SK-N-SH (cell line): ENCODE results near the gene CCK. TPM values are rescaled to one million over a fixed set of nuclear protein-coding genes. Genes with fewer than 3 reads are reported as not detected.

ENCODE experiments used
- CTCF ChIA-PET: fragments of 300-600, 350-600 bp; formaldehyde crosslinking; extraction: SDS; loops from one replicate; lab custom pipeline; 2021; lab: Yijun Ruan, JAX
- POLR2A ChIA-PET: fragments of 350-600 bp; sonication (Branson Sonifier 250); formaldehyde crosslinking; extraction: SDS; loops from one replicate; lab custom pipeline; 2020; ENCODE audit warnings: antibody characterized with exemption, inconsistent platforms; lab: Yijun Ruan, JAX
- DNase-seq: peaks from one replicate; pipeline ENCODE4 v3.0.0; 2012
- H2AFZ ChIP-seq: fragments of 200-600 bp; sonication (generic); 2 replicates; pipeline ENCODE4 v1.8.1; 2016; ENCODE audit warnings: antibody characterized with exemption, mild to moderate bottlenecking, low read depth
- H3F3A ChIP-seq: fragments of 200-600 bp; sonication (generic); replicated peaks from 2 replicates; pipeline ENCODE3; 2016; ENCODE audit warnings: antibody characterized with exemption, mild to moderate bottlenecking; ENCODE audit not compliant: insufficient read depth
- H3K27ac ChIP-seq, 2 experiments: fragments of 200-500 bp in 1 of 2; fragments of 200-600 bp in 1 of 2; sonication (Bioruptor generic) in 1 of 2; sonication (generic), shearing (Covaris generic) in 1 of 2; 2 replicates each; pipeline versions ENCODE4 v1.5.1 to v1.6.1; 2014 to 2016; ENCODE audit warnings: low read depth in 2 of 2, inconsistent platforms in 1 of 2, low read length in 1 of 2, mild to moderate bottlenecking in 1 of 2, mixed read lengths in 1 of 2
- H3K27me3 ChIP-seq: fragments of 200-600 bp; sonication (generic), shearing (Covaris generic); 2 replicates; pipeline ENCODE4 v1.6.1; 2016; ENCODE audit warnings: mixed run types; ENCODE audit not compliant: insufficient read depth
- H3K36me3 ChIP-seq, 2 experiments: fragments of 200-500 bp in 1 of 2; fragments of 200-600 bp in 1 of 2; sonication (Bioruptor generic) in 1 of 2; sonication (generic) in 1 of 2; replicated peaks in 1 of 2; 2 replicates each; pipeline versions ENCODE3 to v1.5.1; 2014 to 2016; ENCODE audit warnings: low read length in 1 of 2, mild to moderate bottlenecking in 1 of 2; ENCODE audit not compliant: insufficient read depth in 2 of 2, control insufficient read depth in 1 of 2
- H3K4me1 ChIP-seq, 2 experiments: fragments of 200-500 bp in 1 of 2; fragments of 200-600 bp in 1 of 2; sonication (Bioruptor generic) in 1 of 2; sonication (generic), shearing (Covaris generic) in 1 of 2; 2 replicates each; pipeline versions ENCODE4 v1.5.1 to v1.6.1; 2014 to 2016; ENCODE audit warnings: low read depth in 1 of 2, low read length in 1 of 2, mixed run types in 1 of 2; ENCODE audit not compliant: insufficient read depth in 2 of 2, control insufficient read depth in 1 of 2
- H3K4me2 ChIP-seq: fragments of 200-600 bp; sonication (generic), shearing (Covaris generic); 2 replicates; pipeline ENCODE4 v1.6.1; 2017; ENCODE audit warnings: mixed run types
- H3K4me3 ChIP-seq, 2 experiments: fragments of 200-500 bp in 1 of 2; fragments of 200-600 bp in 1 of 2; sonication (Bioruptor generic) in 1 of 2; sonication (generic), shearing (Covaris generic) in 1 of 2; 2 replicates each; pipeline versions ENCODE4 v1.5.1 to v1.8.1; 2014 to 2016; ENCODE audit warnings: low read depth in 2 of 2, inconsistent platforms in 1 of 2, low read length in 1 of 2, mild to moderate bottlenecking in 1 of 2, mixed read lengths in 1 of 2, moderate library complexity in 1 of 2
- H3K79me2 ChIP-seq: fragments of 200-600 bp; sonication (generic); 2 replicates; pipeline ENCODE4 v1.8.1; 2017; ENCODE audit warnings: mild to moderate bottlenecking; ENCODE audit not compliant: insufficient read depth
- H3K9ac ChIP-seq: fragments of 200-600 bp; sonication (generic); 2 replicates; pipeline ENCODE4 v1.6.1; 2017; ENCODE audit warnings: mixed run types
- H3K9me2 ChIP-seq: fragments of 200-600 bp; sonication (generic); 2 replicates; pipeline ENCODE4 v1.6.1; 2017; ENCODE audit warnings: mixed run types
- H3K9me3 ChIP-seq: fragments of 200-600 bp; sonication (generic); 2 replicates; pipeline ENCODE4 v1.6.1; 2017; ENCODE audit warnings: mixed run types, mild to moderate bottlenecking, moderate library complexity
- H4K20me1 ChIP-seq: fragments of 200-600 bp; sonication (generic); 2 replicates; pipeline ENCODE4 v1.6.1; 2017; ENCODE audit warnings: mild to moderate bottlenecking, mixed run types; ENCODE audit not compliant: insufficient read depth
- CHD2 ChIP-seq: fragments of 150-350 bp; IDR thresholded peaks from 2 replicates; pipeline ENCODE4 v1.6.1; 2018; ENCODE audit warnings: low read length; ENCODE audit not compliant: partially characterized antibody
- ELF1 ChIP-seq: IDR thresholded peaks from 2 replicates; pipeline ENCODE4 v1.4.0; 2012
- FOSL2 ChIP-seq: IDR thresholded peaks from 2 replicates; pipeline ENCODE4 v1.4.0; 2012; ENCODE audit warnings: low read depth, mild to moderate bottlenecking, moderate library complexity, borderline replicate concordance
- FOXJ3 ChIP-seq: sonication (generic); formaldehyde crosslinking; IDR thresholded peaks from 2 replicates; pipeline ENCODE4 v1.5.1; 2020; ENCODE audit warnings: mild to moderate bottlenecking, missing genetic modification reagents
- GABPA ChIP-seq: IDR thresholded peaks from 2 replicates; pipeline ENCODE4 v1.4.0; 2012; ENCODE audit warnings: low read depth, mild to moderate bottlenecking
- MEF2A ChIP-seq: IDR thresholded peaks from 2 replicates; pipeline ENCODE4 v1.4.0; 2012; ENCODE audit warnings: low read depth, borderline replicate concordance
- MXI1 ChIP-seq: IDR thresholded peaks from 2 replicates; pipeline ENCODE4 v1.6.1; 2012; ENCODE audit warnings: mild to moderate bottlenecking, low read depth, low read length, improper control_type of control experiment
- NFIC ChIP-seq: IDR thresholded peaks from 2 replicates; pipeline ENCODE4 v1.4.0; 2012; ENCODE audit warnings: borderline replicate concordance
- NRF1 ChIP-seq: IDR thresholded peaks from 2 replicates; pipeline ENCODE4 v1.6.1; 2012; ENCODE audit warnings: low read depth, mild to moderate bottlenecking, low read length
- PBX3 ChIP-seq: IDR thresholded peaks from 2 replicates; pipeline ENCODE4; 2012
- POLR2AphosphoS5 ChIP-seq: IDR thresholded peaks from 2 replicates; pipeline ENCODE4 v1.6.1; 2012; ENCODE audit warnings: low read depth, low read length
- RXRA ChIP-seq: IDR thresholded peaks from 2 replicates; pipeline ENCODE4 v1.4.0; 2012; ENCODE audit warnings: low read depth, mild to moderate bottlenecking, borderline replicate concordance
- SIN3A ChIP-seq: IDR thresholded peaks from 2 replicates; pipeline ENCODE4 v1.6.1; 2012; ENCODE audit warnings: low read depth, mild to moderate bottlenecking, low read length, moderate library complexity, borderline replicate concordance
- SMC3 ChIP-seq: IDR thresholded peaks from 2 replicates; pipeline ENCODE4 v1.6.1; 2012; ENCODE audit warnings: low read depth, low read length, improper control_type of control experiment
- TEAD4 ChIP-seq: IDR thresholded peaks from 2 replicates; pipeline ENCODE4 v1.4.0; 2012; ENCODE audit warnings: mild to moderate bottlenecking, borderline replicate concordance; ENCODE audit not compliant: insufficient read depth
- USF1 ChIP-seq: IDR thresholded peaks from 2 replicates; pipeline ENCODE4 v1.4.0; 2012; ENCODE audit warnings: low read depth, borderline replicate concordance
- YY1 ChIP-seq: IDR thresholded peaks from 2 replicates; pipeline ENCODE4 v1.4.0; 2012; ENCODE audit warnings: low read depth, mild to moderate bottlenecking
- WGBS: methylation state at CpG from one replicate; pipeline ENCODE4 v1.1.6; 2017; ENCODE audit warnings: low lambda C conversion rate; 5-methylcytosine and 5-hydroxymethylcytosine counted together
- polyA plus RNA-seq, 3 experiments: library from polyadenylated mRNA; depleted of rRNA; stranded (reverse); fragments of >200 nt; gene quantifications; 2 replicates each; pipeline ENCODE4 v1.2.3, GENCODE V29; 2012
- TF ChIP-seq, protein P1 (sequence below): fragments of 150-350 bp; IDR thresholded peaks from 2 replicates; pipeline ENCODE4 v1.6.1; 2017; ENCODE audit warnings: antibody characterized with exemption, low read length, low read depth, borderline replicate concordance
- TF ChIP-seq, protein P2 (sequence below): IDR thresholded peaks from 2 replicates; pipeline ENCODE4 v1.4.0; 2012; ENCODE audit warnings: low read depth, borderline replicate concordance
- TF ChIP-seq, protein P3 (sequence below): IDR thresholded peaks from 2 replicates; pipeline ENCODE4 v1.6.1; 2012; ENCODE audit warnings: mild to moderate bottlenecking, low read depth, low read length, moderate library complexity

The CCK gene
- polyA plus RNA-seq, 1 of the 3 experiments (the other 2 are of a cell fraction): not detected

GRCh38 chr3:42290966-42291714 lies 25.2 kb upstream of the CCK start (continued):
- no peak for TF ChIP-seq YY1

DNA sequence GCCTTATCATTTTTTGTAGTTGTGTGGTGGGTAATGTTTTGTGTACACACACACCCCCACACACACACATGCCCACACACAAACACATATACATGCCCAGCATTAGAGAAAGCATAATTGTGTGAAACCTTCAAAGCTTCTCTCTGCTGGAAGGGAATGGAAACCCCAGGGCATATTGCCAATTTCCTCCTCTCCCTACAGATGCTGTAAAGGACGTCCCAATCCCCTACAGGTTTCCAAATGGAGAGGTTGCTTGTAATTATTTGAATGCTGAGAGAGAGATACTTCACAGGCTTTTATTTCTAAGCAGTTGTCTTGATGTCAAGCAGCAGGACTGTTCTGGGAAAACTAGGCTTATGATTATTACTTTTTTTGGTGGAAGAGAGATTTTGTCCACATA lies 23.0 kb upstream of the CCK start:
- CTCF ChIA-PET: no interaction called here
- Histone ChIP-seq H3K4me1 (no peaks in the 10 kb centered on the region), H3K9me2 (no peaks in the 10 kb centered on the region), H3K4me3 (no peak overlapping the region), H2AFZ (no peak overlapping the region), H3K36me3 (no peaks in the 10 kb centered on the region), H3K79me2 (no peaks in the 10 kb centered on the region), H3K27me3 (no peaks in the 10 kb centered on the region), H3F3A (no peaks in the 10 kb centered on the region), H3K27ac (no peak overlapping the region), H3K9me3 (no peaks in the 10 kb centered on the region), H3K4me2 (no peak overlapping the region), H3K9ac (no peak overlapping the region), H4K20me1 (no peaks in the 10 kb centered on the region)
- 8% methylated on average over 1 of the region's 1 CpG for WGBS
- no peak for DNase-seq
- TF ChIP-seq, protein P1, sequence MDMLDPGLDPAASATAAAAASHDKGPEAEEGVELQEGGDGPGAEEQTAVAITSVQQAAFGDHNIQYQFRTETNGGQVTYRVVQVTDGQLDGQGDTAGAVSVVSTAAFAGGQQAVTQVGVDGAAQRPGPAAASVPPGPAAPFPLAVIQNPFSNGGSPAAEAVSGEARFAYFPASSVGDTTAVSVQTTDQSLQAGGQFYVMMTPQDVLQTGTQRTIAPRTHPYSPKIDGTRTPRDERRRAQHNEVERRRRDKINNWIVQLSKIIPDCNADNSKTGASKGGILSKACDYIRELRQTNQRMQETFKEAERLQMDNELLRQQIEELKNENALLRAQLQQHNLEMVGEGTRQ: no peak
- TF ChIP-seq MXI1 (no peak), SMC3 (no peak), GABPA (no peak), SIN3A (no peak), NFIC (no peak), MEF2A (no peak), TEAD4 (no peak), FOSL2 (no peak), CHD2 (no peak), ELF1 (no peak), PBX3 (no peak), NRF1 (no peak), RXRA (no peak), POLR2AphosphoS5 (no peak), FOXJ3 (CRISPR knock-in tag) (no peak), USF1 (no peak)
- TF ChIP-seq, protein P2, sequence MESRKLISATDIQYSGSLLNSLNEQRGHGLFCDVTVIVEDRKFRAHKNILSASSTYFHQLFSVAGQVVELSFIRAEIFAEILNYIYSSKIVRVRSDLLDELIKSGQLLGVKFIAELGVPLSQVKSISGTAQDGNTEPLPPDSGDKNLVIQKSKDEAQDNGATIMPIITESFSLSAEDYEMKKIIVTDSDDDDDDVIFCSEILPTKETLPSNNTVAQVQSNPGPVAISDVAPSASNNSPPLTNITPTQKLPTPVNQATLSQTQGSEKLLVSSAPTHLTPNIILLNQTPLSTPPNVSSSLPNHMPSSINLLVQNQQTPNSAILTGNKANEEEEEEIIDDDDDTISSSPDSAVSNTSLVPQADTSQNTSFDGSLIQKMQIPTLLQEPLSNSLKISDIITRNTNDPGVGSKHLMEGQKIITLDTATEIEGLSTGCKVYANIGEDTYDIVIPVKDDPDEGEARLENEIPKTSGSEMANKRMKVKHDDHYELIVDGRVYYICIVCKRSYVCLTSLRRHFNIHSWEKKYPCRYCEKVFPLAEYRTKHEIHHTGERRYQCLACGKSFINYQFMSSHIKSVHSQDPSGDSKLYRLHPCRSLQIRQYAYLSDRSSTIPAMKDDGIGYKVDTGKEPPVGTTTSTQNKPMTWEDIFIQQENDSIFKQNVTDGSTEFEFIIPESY: no peak
- TF ChIP-seq, protein P3, sequence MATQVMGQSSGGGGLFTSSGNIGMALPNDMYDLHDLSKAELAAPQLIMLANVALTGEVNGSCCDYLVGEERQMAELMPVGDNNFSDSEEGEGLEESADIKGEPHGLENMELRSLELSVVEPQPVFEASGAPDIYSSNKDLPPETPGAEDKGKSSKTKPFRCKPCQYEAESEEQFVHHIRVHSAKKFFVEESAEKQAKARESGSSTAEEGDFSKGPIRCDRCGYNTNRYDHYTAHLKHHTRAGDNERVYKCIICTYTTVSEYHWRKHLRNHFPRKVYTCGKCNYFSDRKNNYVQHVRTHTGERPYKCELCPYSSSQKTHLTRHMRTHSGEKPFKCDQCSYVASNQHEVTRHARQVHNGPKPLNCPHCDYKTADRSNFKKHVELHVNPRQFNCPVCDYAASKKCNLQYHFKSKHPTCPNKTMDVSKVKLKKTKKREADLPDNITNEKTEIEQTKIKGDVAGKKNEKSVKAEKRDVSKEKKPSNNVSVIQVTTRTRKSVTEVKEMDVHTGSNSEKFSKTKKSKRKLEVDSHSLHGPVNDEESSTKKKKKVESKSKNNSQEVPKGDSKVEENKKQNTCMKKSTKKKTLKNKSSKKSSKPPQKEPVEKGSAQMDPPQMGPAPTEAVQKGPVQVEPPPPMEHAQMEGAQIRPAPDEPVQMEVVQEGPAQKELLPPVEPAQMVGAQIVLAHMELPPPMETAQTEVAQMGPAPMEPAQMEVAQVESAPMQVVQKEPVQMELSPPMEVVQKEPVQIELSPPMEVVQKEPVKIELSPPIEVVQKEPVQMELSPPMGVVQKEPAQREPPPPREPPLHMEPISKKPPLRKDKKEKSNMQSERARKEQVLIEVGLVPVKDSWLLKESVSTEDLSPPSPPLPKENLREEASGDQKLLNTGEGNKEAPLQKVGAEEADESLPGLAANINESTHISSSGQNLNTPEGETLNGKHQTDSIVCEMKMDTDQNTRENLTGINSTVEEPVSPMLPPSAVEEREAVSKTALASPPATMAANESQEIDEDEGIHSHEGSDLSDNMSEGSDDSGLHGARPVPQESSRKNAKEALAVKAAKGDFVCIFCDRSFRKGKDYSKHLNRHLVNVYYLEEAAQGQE: no peak
- POLR2A ChIA-PET: no interaction called here
